HT1080 (cell line): ENCODE data around the gene GTPBP6. TPM values are rescaled to one million over a fixed set of nuclear protein-coding genes. Genes with fewer than 3 reads are reported as not detected.
"Not testable (repeated sequence)": the region's sequence is repeated elsewhere in the genome, so short reads cannot be mapped to it uniquely, and the experiment has no call there.

Experiments used
- DNase-seq: peaks from one replicate; pipeline ENCODE4 v3.0.0-alpha.2; 2015; ENCODE audit warnings: low read depth
- total RNA-seq: library from RNA; depleted of rRNA; stranded (reverse); fragments of >200 nt; shearing (Covaris generic); gene quantifications from 2 replicates; pipeline ENCODE4 v1.2.3, GENCODE V29; 2014

GTPBP6 gene
- total RNA-seq, 1 experiment from 2014 or later: 56.4 TPM

DNA sequence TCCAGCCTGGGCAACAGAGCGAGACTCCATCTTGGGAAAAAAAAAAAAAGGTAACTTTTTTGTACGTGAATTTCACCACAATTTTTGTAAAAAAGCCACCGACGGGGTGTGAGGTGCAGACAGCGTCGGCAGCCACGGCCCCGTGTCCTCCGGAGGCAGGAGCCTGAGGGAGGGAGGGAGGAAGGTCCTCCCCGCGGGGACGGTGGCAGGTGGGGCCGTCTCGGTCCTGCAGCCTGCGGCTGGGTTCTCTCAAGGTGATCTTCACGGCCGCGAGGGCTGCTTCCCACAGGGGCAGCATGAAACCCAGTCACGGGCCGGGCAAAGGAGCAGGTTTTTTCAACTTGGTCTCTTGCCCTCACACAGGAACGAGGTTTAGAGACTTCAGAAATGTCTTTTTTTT is 23.5 kb downstream of the GTPBP6 start:
- no peak for DNase-seq

- DNase-seq: no peak
Observed at GRCh38 chrX:292900-293897, 25.4 kb downstream of the GTPBP6 start.

DNA sequence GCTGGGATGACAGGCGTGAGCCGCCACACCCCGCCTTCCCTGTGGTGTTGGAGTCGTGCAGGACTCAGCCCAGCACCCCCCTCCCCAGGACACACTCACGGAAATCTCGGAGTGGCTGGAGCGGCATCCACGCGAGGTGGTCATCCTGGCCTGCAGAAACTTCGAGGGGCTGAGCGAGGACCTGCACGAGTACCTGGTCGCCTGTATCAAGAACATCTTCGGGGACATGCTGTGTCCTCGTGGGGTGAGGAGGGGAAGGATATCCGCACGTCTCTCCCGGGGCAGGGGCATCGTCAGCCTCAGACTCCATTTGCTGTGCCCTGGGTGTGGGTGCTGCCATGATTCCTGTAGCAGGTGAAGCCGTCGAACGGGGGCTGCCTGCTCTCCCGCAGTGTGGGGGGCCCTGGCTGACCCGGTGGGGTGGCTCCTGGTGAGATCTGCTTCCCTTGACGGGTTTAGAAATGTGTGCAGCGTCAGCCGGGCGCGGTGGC is 27.1 kb downstream of the GTPBP6 start:
- no peak for DNase-seq

DNA sequence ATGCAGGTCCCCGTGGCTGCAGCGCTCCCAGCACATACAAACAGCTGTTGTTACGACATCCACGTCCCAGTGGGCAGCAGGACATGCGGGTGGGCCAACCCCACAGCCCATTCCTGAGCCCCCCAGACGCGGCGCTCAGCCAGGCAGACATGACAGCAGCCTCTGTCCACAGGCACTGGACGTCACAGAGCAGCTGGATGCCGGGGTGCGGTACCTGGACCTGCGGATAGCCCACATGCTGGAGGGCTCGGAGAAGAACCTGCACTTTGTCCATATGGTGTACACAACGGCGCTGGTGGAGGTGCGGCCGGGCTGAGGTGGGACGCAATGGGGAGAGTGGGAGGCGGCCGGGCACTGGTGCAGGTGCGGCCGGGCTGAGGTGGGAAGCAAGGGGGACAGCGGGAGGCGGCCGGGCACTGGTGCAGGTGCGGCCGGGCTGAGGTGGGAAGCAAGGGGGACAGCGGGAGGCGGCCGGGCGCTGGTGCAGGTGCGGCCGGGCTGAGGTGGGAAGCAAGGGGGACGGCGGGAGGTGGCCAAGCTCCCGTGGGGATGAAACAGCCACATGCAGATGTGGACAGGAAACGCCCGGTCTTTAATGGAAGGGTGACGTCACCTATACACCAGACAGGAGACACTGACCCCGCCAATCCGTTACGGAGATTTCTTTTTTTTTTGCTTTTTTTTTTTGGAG is 28.0 kb downstream of the GTPBP6 start:
- DNase-seq: no peak

- DNase-seq: no peak
Observed at GRCh38 chrX:288561-288991, 30.0 kb downstream of the GTPBP6 start.

DNA sequence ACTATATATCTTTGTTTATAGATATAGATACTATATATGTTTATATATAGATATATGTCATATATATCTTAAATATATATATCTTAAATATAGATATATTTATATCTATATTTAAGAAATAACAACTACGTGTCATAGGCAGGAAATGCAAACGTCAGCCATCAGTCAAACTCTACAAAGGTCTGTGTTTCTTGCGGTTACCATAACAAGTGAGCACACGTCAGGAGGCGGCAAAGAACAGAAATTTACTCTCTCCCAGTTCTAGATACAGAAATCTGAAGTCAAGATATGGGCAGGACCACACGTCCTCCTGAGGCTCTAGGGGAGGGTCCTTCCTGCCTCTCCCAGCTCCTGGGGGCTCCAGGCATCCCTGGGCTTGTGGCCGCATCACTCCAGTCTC is 30.9 kb downstream of the GTPBP6 start:
- DNase-seq: no peak

- DNase-seq: no peak
Observed at GRCh38 chrX:285076-285677, 33.4 kb downstream of the GTPBP6 start.

GRCh38 chrX:283115-283845 is 35.3 kb downstream of the GTPBP6 start:
- DNase-seq: peak; percentile 87

GRCh38 chrX:282000-282681 is 36.5 kb downstream of the GTPBP6 start:
- DNase-seq: not testable (repeated sequence)

- DNase-seq: no peak
Observed at GRCh38 chrX:281166-281999, 37.2 kb downstream of the GTPBP6 start, which contains the start of gene PLCXD1. TSS of gene PLCXD1 (plus strand) at chrX:281381. CDS start at chrX:284188, 2,807 bp downstream.

DNA sequence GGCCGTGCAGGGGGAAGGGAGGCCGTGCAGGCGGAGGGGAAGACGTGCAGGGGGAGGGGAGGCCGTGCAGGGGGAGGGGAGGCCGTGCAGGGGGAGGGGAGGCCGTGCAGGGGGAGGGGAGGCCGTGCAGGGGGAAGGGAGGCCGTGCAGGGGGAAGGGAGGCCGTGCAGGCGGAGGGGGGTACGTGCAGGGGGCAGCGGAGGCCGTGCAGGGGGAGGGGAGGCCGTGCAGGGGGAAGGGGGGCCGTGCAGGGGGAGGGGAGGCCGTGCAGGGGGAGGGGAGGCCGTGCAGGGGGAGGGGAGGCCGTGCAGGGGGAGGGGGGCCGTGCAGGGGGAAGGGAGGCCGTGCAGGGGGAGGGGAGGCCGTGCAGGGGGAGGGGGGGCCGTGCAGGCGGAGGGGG is 37.9 kb downstream of the GTPBP6 start:
- not testable (repeated sequence) for DNase-seq

DNA sequence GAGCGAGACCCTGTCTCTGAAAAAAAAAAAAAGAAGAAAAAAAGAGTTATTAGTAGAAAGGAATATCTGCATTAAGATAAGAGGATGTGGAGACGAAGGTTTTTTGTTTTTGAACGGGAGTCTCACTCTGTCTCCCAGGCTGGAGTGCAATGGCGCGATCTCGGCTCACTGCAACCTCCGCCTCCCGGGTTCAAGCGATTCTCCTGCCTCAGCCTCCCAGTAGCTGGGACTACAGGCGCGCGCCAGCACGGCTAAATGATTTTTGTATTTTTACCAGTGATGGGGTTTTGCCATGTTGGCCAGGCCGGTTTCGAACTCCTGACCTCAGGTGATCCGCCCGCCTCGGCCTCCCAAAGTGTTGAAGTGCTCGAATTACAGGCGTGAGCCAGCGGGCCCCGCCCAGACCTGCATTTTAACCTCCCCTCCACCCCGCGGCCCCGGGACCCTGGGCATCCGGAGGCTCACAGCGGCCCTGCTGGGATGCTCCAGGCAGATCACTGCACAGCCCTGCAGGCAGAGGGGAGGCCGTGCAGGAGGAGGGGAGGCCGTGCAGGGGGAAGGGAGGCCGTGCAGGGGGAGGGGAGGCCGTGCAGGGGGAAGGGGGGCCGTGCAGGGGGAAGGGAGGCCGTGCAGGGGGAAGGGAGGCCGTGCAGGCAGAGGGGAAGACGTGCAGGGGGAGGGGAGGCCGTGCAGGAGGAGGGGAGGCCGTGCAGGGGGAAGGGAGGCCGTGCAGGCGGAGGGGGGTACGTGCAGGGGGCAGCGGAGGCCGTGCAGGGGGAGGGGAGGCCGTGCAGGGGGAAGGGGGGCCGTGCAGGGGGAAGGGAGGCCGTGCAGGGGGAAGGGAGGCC is 38.6 kb downstream of the GTPBP6 start:
- DNase-seq: not testable (repeated sequence)

DNA sequence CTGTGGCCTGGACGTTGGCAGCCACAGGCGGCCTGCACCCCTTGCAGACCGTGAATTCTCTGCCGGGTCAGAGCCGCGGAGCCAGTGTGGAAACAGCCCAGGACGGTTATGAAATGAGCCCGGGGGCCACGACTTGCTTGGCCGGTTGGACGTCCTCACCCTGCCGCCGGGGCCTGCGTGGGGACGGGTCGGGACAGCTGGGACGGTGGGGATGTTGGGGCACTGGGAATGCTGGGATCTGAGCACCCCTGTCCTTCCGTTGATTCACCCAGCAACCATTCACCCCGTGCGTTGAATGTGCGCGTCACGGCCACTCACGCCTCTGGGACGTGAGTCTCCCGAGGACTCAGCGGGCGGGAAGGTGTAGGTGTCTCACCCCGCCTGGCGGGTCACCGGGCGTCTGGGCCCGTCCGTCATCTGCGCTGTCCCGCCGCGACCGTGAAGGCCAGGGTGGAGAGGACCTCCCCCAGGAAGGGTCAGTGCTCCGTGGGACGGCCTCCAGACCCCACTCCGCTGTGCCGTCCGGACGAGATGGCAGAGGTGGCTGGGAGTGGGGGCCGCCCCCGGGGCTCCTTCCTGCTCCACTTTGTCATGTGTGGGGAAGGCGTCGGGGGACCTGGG is 41.9 kb downstream of the GTPBP6 start:
- no peak for DNase-seq

- no peak for DNase-seq
Observed at GRCh38 chrX:275967-276580, 42.5 kb downstream of the GTPBP6 start.

DNA sequence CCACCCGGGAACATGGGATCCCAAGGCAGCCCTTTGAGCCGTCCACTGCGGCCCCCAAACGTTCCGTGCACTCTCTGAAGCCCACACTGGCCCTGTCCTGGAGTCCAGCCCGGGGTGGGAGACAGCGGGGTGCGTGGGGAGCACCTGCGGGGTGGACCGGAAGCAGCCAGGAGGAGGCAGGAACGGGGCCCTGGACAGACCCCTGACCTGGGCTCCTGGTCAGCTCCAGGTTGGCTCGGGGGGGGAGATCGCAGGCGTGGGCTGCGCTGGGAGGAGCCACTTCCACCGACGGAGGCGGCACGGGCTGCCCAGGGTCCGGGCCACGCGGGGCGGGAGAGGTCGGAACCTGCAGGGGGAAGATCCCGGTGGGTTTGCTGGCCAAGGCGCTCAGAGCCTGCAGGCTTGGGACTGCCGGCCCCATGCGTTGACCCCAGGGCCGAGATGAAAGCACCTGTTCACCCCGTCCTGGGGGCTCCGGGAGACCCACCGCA is 43.1 kb downstream of the GTPBP6 start:
- no peak for DNase-seq

GRCh38 chrX:274904-275475 is 43.6 kb downstream of the GTPBP6 start:
- DNase-seq: no peak

DNA sequence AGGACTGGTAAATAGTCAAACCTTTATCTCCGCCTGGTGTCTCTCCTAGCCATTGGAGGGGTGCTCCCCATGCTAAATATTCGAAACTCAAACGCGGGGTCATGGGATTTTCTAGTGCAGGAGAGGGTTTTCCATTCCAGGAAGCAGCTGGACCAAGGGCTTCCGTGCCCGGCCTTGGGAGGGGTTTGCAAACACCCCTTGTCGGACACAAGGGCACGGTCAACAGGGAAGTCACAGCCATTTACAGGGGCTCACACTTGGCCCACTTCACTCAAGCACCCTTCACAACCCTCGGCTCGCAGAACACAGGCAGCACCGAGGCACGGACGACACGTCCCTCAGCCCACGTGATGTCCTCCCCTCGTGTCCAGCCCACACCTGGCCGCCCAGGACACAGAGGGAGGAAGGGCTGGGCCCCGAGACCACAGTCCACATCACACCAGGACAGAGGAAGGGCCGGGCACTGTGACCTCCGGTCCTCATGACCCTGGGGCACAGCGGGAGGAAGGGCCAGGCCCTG is 47.7 kb downstream of the GTPBP6 start:
- DNase-seq: no peak
